PFSK-1 (cell line): Measurements from ENCODE around the gene SLC17A2.

Experiments used
- FOXP2 ChIP-seq: optimal IDR thresholded peaks from 2 replicates; pipeline ENCODE3; 2011; ENCODE audit warnings: borderline replicate concordance, control low read depth, inconsistent platforms; ENCODE audit not compliant: insufficient read depth; ENCODE audit errors: extremely low read length, extremely low read depth
- POLR2AphosphoS5 ChIP-seq: IDR thresholded peaks from 2 replicates; pipeline ENCODE4 v1.6.1; 2012; ENCODE audit warnings: low read depth, mild to moderate bottlenecking, control low read depth, low read length, moderate library complexity
- REST ChIP-seq, 2 experiments: IDR thresholded peaks; 2 replicates each; pipeline versions ENCODE4 v1.6.1 to v1.8.0; 2011 to 2012; ENCODE audit warnings: low read depth in 2 of 2, low read length in 2 of 2, control low read depth in 1 of 2, inconsistent platforms in 1 of 2, mild to moderate bottlenecking in 1 of 2, moderate library complexity in 1 of 2; ENCODE audit not compliant: insufficient read depth in 1 of 2
- SIN3A ChIP-seq: IDR thresholded peaks from 2 replicates; pipeline ENCODE4 v1.6.1; 2012; ENCODE audit warnings: mild to moderate bottlenecking, low read length, moderate library complexity, borderline replicate concordance; ENCODE audit not compliant: insufficient read depth
- TAF1 ChIP-seq: IDR thresholded peaks from 2 replicates; pipeline ENCODE4 v1.6.1; 2012; ENCODE audit warnings: low read length, control low read depth, borderline replicate concordance; ENCODE audit not compliant: insufficient read depth

SLC17A2 gene

GRCh38 chr6:25944688-25945574, 14.4 kb upstream of the SLC17A2 start:
- no peak for TF ChIP-seq TAF1

GRCh38 chr6:25943887-25944286, 13.4 kb upstream of the SLC17A2 start:
- TF ChIP-seq TAF1 (no peak), SIN3A (no peak), POLR2AphosphoS5 (no peak), REST (IDR thresholded peaks at IDR 0.05; ENCODE audit: insufficient read depth in 1 of 2, low read depth in 2 of 2, low read length in 2 of 2) (no peak), FOXP2 (no peak)

GRCh38 chr6:25942561-25943147, 12.2 kb upstream of the SLC17A2 start:
- TF ChIP-seq FOXP2 (no peak), SIN3A (no peak), POLR2AphosphoS5 (no peak), REST (IDR thresholded peaks at IDR 0.05; ENCODE audit: insufficient read depth in 1 of 2, low read depth in 2 of 2, low read length in 2 of 2) (no peak), TAF1 (no peak)

- TF ChIP-seq FOXP2: no peak
- no peak for TF ChIP-seq REST (IDR thresholded peaks at IDR 0.05; ENCODE audit: insufficient read depth in 1 of 2, low read depth in 2 of 2, low read length in 2 of 2)
- TF ChIP-seq POLR2AphosphoS5: no peak
- no peak for TF ChIP-seq SIN3A
Observed at GRCh38 chr6:25939593-25939992, 9.1 kb upstream of the SLC17A2 start.

- no peak for TF ChIP-seq FOXP2
- TF ChIP-seq REST (IDR thresholded peaks at IDR 0.05; ENCODE audit: insufficient read depth in 1 of 2, low read depth in 2 of 2, low read length in 2 of 2): no peak
- no peak for TF ChIP-seq SIN3A
- no peak for TF ChIP-seq POLR2AphosphoS5
- no peak for TF ChIP-seq TAF1
Observed at GRCh38 chr6:25935953-25936352, 5.5 kb upstream of the SLC17A2 start.
